HEK293 (cell line): Measurements from ENCODE around the gene PLAC1.

Source experiments
- CTCF ChIA-PET: fragments of 350-600 bp; formaldehyde crosslinking; extraction: SDS; loops from one replicate; lab custom pipeline; 2021; ENCODE audit warnings: antibody characterized with exemption; lab: Yijun Ruan, JAX
- POLR2A ChIA-PET: fragments of 300-600 bp; formaldehyde crosslinking; extraction: SDS; loops from one replicate; lab custom pipeline; 2020; ENCODE audit warnings: antibody characterized with exemption, inconsistent platforms; lab: Yijun Ruan, JAX
- H3K27ac ChIP-seq: fragments of 200-500 bp; sonication (Bioruptor generic); 2 replicates; pipeline ENCODE4 v1.5.1; 2014; ENCODE audit warnings: low read depth, low read length, control low read depth, inconsistent platforms; ENCODE audit errors: extremely low read depth
- H3K36me3 ChIP-seq, 2 experiments: fragments of 200-500 bp in 1 of 2; sonication (Bioruptor generic) in 1 of 2; 1 replicate in 1 of 2; 2 replicates in 1 of 2; pipeline ENCODE4 v1.5.1; 2014 to 2017; ENCODE audit warnings: inconsistent platforms in 2 of 2, low read length in 2 of 2; ENCODE audit not compliant: control insufficient read depth in 2 of 2, insufficient read depth in 1 of 2
- H3K4me1 ChIP-seq: fragments of 200-500 bp; sonication (Bioruptor generic); 2 replicates; pipeline ENCODE4 v1.5.1; 2014; ENCODE audit warnings: mild to moderate bottlenecking, low read length, inconsistent platforms; ENCODE audit not compliant: control insufficient read depth, insufficient read depth
- H3K4me3 ChIP-seq: 2 replicates; pipeline ENCODE4 v1.5.1; 2011; ENCODE audit warnings: low read depth, mild to moderate bottlenecking, control low read depth, low read length, moderate library complexity
- H3K9me3 ChIP-seq: fragments of 200-500 bp; sonication (Bioruptor generic); 2 replicates; pipeline ENCODE4 v1.5.1; 2014; ENCODE audit warnings: low read depth, low read length, inconsistent platforms; ENCODE audit not compliant: control insufficient read depth, insufficient read depth
- ELK4 ChIP-seq: IDR thresholded peaks from 2 replicates; pipeline ENCODE4 v1.6.1; 2011; ENCODE audit warnings: mild to moderate bottlenecking, low read depth, low read length, borderline replicate concordance
- GLIS1 ChIP-seq: fragments of 450-650 bp; formaldehyde crosslinking; IDR thresholded peaks from 2 replicates; pipeline ENCODE4 v1.5.1; 2016; ENCODE audit warnings: missing biosample characterization, missing genetic modification characterization
- KLF16 ChIP-seq: fragments of 450-650 bp; formaldehyde crosslinking; IDR thresholded peaks from 2 replicates; pipeline ENCODE4 v1.5.1; 2017; ENCODE audit warnings: missing biosample characterization, missing genetic modification characterization
- PRDM6 ChIP-seq: fragments of 450-650 bp; formaldehyde crosslinking; IDR thresholded peaks from 2 replicates; pipeline ENCODE4 v1.5.1; 2017; ENCODE audit warnings: missing biosample characterization, missing genetic modification characterization
- SP7 ChIP-seq: fragments of 450-650 bp; formaldehyde crosslinking; IDR thresholded peaks from 2 replicates; pipeline ENCODE4 v1.5.1; 2016; ENCODE audit warnings: missing biosample characterization, missing genetic modification characterization
- ZBTB20 ChIP-seq: fragments of 450-650 bp; formaldehyde crosslinking; IDR thresholded peaks from 2 replicates; pipeline ENCODE4 v1.5.1; 2016; ENCODE audit warnings: missing biosample characterization, missing genetic modification characterization
- ZNF112 ChIP-seq: fragments of 450-650 bp; formaldehyde crosslinking; IDR thresholded peaks from 2 replicates; pipeline ENCODE4 v1.5.0; 2017; ENCODE audit warnings: missing biosample characterization, missing genetic modification characterization
- ZNF16 ChIP-seq: fragments of 450-650 bp; formaldehyde crosslinking; IDR thresholded peaks from 2 replicates; pipeline ENCODE4 v1.5.1; 2016; ENCODE audit warnings: low read depth, missing biosample characterization, missing genetic modification characterization
- ZNF169 ChIP-seq: fragments of 450-650 bp; formaldehyde crosslinking; IDR thresholded peaks from 2 replicates; pipeline ENCODE4 v1.5.1; 2016; ENCODE audit warnings: missing biosample characterization, missing genetic modification characterization
- ZNF292 ChIP-seq: fragments of 450-650 bp; formaldehyde crosslinking; IDR thresholded peaks from 2 replicates; pipeline ENCODE4 v1.5.1; 2016; ENCODE audit warnings: low read depth, missing biosample characterization, missing genetic modification characterization, borderline replicate concordance
- ZNF324 ChIP-seq: fragments of 450-650 bp; formaldehyde crosslinking; IDR thresholded peaks from 2 replicates; pipeline ENCODE4 v1.5.1; 2016; ENCODE audit warnings: missing biosample characterization, missing genetic modification characterization
- ZNF350 ChIP-seq: fragments of 450-650 bp; formaldehyde crosslinking; IDR thresholded peaks from 2 replicates; pipeline ENCODE4 v1.5.0; 2017; ENCODE audit warnings: missing biosample characterization, mild to moderate bottlenecking, missing genetic modification characterization
- ZNF416 ChIP-seq: fragments of 450-650 bp; formaldehyde crosslinking; IDR thresholded peaks from 2 replicates; pipeline ENCODE4 v1.5.1; 2016; ENCODE audit warnings: missing biosample characterization, missing genetic modification characterization
- ZNF473 ChIP-seq: fragments of 450-650 bp; formaldehyde crosslinking; IDR thresholded peaks from 2 replicates; pipeline ENCODE4 v1.5.1; 2017; ENCODE audit warnings: missing biosample characterization, missing genetic modification characterization
- ZNF529 ChIP-seq: fragments of 450-650 bp; formaldehyde crosslinking; IDR thresholded peaks from 2 replicates; pipeline ENCODE4 v1.5.1; 2017; ENCODE audit warnings: missing genetic modification characterization, missing biosample characterization; ENCODE audit not compliant: insufficient replicate concordance
- ZNF555 ChIP-seq: fragments of 450-650 bp; formaldehyde crosslinking; conservative IDR thresholded peaks from 2 replicates; pipeline ENCODE4 v1.5.1; 2017; ENCODE audit warnings: missing biosample characterization, mild to moderate bottlenecking, missing genetic modification characterization, inconsistent platforms
- ZNF561 ChIP-seq: fragments of 450-650 bp; IDR thresholded peaks from 2 replicates; pipeline ENCODE4 v1.5.1; 2018; ENCODE audit warnings: missing biosample characterization, missing genetic modification characterization, borderline replicate concordance
- ZNF664 ChIP-seq: fragments of 450-650 bp; formaldehyde crosslinking; IDR thresholded peaks from 2 replicates; pipeline ENCODE4 v1.5.1; 2016; ENCODE audit warnings: missing biosample characterization, missing genetic modification characterization
- ZNF776 ChIP-seq: fragments of 450-650 bp; formaldehyde crosslinking; IDR thresholded peaks from 2 replicates; pipeline ENCODE4 v1.5.0; 2017; ENCODE audit warnings: missing biosample characterization, missing genetic modification characterization, borderline replicate concordance
- TF ChIP-seq, protein P1 (sequence below): fragments of 450-650 bp; formaldehyde crosslinking; IDR thresholded peaks from 2 replicates; pipeline ENCODE4 v1.5.1; 2016; ENCODE audit warnings: missing biosample characterization, missing genetic modification characterization
- TF ChIP-seq, protein P2 (sequence below): fragments of 450-650 bp; formaldehyde crosslinking; IDR thresholded peaks from 2 replicates; pipeline ENCODE4 v1.5.1; 2016; ENCODE audit warnings: missing biosample characterization, missing genetic modification characterization

The PLAC1 gene

DNA sequence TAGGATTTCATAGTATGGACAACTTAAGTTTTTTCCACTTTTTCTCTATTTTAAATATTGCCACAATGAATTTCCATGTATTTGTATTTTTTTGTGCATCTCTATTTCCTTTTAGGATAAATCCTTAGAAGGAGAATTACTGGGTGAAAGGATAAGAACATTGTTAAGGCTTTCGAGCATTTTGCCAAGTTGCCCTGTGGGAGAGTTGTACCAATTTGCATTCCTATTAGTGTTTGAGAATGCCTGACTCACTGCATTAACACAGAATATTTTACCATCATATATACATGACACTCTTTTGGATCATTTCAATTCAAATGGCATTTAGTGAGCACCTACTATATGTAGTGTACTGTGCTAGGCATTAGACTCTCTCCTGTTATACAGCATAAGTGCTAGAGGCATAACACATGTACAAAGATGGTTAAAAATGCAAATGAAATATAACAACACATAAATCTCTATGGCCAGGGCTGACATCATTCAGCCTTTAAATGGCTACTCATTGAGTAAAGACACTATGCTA, 57.0 kb downstream of the PLAC1 start:
- peak; percentile 83 for TF ChIP-seq ZNF664
- TF ChIP-seq ZNF416 (tag by site-specific recombination), result no peak
- TF ChIP-seq ZNF473 (tag by site-specific recombination), result no peak
- TF ChIP-seq KLF16 (tag by site-specific recombination), result no peak
- Histone ChIP-seq H3K27ac (no peak overlapping the region), H3K4me1 (no peaks in the 10 kb centered on the region), H3K4me3 (no peak overlapping the region), H3K9me3 (no peaks in the 10 kb centered on the region), H3K36me3 (no peaks in the 10 kb centered on the region)
- CTCF ChIA-PET, result interaction anchor here (1.0 kb wide), 1 partner anchor 119 kb away, joined by 3 read pairs; no protein-coding TSS in a partner anchor
- POLR2A ChIA-PET, result no interaction called here

DNA sequence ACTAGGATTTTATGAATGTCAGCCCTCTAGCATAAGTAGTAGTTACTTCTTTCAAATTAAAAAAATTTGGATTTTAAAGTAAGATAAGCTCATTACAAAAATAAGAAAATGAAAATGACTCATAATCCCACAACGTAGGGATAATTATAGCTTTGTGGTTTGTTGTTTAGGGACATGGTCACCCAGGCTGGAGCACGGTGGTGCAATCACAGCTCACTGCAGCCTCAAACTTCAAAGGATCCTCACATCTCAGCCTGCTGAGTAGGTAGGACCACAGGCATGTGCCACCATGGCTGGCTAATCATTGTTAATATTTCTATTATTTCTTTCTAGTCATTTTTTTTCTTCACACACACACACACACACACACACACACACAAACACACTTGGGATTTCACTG, 57.6 kb downstream of the PLAC1 start:
- Histone ChIP-seq H3K27ac (no peak overlapping the region), H3K4me3 (no peak overlapping the region), H3K9me3 (no peaks in the 10 kb centered on the region), H3K36me3 (no peaks in the 10 kb centered on the region), H3K4me1 (no peaks in the 10 kb centered on the region)
- CTCF ChIA-PET, result interaction anchor here (0.6 kb wide), 1 partner anchor 444 kb away, joined by 3 read pairs; no protein-coding TSS in a partner anchor
- POLR2A ChIA-PET, result no interaction called here
- peak; percentile 83 for TF ChIP-seq SP7
- TF ChIP-seq ZNF529 (tag by site-specific recombination), result no peak
- TF ChIP-seq GLIS1, result no peak
- TF ChIP-seq ZNF561 (tag by site-specific recombination), result no peak
- TF ChIP-seq, protein P1, sequence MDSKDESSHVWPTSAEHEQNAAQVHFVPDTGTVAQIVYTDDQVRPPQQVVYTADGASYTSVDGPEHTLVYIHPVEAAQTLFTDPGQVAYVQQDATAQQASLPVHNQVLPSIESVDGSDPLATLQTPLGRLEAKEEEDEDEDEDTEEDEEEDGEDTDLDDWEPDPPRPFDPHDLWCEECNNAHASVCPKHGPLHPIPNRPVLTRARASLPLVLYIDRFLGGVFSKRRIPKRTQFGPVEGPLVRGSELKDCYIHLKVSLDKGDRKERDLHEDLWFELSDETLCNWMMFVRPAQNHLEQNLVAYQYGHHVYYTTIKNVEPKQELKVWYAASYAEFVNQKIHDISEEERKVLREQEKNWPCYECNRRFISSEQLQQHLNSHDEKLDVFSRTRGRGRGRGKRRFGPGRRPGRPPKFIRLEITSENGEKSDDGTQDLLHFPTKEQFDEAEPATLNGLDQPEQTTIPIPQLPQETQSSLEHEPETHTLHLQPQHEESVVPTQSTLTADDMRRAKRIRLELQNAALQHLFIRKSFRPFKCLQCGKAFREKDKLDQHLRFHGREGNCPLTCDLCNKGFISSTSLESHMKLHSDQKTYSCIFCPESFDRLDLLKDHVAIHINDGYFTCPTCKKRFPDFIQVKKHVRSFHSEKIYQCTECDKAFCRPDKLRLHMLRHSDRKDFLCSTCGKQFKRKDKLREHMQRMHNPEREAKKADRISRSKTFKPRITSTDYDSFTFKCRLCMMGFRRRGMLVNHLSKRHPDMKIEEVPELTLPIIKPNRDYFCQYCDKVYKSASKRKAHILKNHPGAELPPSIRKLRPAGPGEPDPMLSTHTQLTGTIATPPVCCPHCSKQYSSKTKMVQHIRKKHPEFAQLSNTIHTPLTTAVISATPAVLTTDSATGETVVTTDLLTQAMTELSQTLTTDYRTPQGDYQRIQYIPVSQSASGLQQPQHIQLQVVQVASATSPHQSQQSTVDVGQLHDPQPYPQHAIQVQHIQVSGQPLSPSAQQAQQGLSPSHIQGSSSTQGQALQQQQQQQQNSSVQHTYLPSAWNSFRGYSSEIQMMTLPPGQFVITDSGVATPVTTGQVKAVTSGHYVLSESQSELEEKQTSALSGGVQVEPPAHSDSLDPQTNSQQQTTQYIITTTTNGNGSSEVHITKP (tag by site-specific recombination), result peak; percentile 79
- TF ChIP-seq ZNF16 (tag by site-specific recombination), result no peak
- TF ChIP-seq ZNF169 (tag by site-specific recombination), result no peak
- TF ChIP-seq ELK4, result no peak
- no peak for TF ChIP-seq ZNF112 (tag by site-specific recombination)
- TF ChIP-seq ZNF664, result no peak
- TF ChIP-seq ZNF350 (tag by site-specific recombination), result no peak

GRCh38 chrX:134599184-134599914, 58.9 kb downstream of the PLAC1 start:
- H3K9me3 ChIP-seq, result no peaks in the 10 kb centered on the region
- no peak overlapping the region for H3K4me3 ChIP-seq
- H3K36me3 ChIP-seq, result no peaks in the 10 kb centered on the region
- POLR2A ChIA-PET, result no interaction called here
- H3K27ac ChIP-seq, result no peak overlapping the region
- CTCF ChIA-PET, result no interaction called here
- no peaks in the 10 kb centered on the region for H3K4me1 ChIP-seq
- TF ChIP-seq PRDM6 (tag by site-specific recombination) (no peak), ZNF292 (tag by site-specific recombination) (no peak), GLIS1 (0 out of 2 replicates have a peak, but pooled peaks have one; percentile 19), ZNF324 (tag by site-specific recombination) (no peak), ZNF555 (tag by site-specific recombination) (no peak), ZNF776 (tag by site-specific recombination) (no peak), ZBTB20 (no peak)
- TF ChIP-seq, protein P2, sequence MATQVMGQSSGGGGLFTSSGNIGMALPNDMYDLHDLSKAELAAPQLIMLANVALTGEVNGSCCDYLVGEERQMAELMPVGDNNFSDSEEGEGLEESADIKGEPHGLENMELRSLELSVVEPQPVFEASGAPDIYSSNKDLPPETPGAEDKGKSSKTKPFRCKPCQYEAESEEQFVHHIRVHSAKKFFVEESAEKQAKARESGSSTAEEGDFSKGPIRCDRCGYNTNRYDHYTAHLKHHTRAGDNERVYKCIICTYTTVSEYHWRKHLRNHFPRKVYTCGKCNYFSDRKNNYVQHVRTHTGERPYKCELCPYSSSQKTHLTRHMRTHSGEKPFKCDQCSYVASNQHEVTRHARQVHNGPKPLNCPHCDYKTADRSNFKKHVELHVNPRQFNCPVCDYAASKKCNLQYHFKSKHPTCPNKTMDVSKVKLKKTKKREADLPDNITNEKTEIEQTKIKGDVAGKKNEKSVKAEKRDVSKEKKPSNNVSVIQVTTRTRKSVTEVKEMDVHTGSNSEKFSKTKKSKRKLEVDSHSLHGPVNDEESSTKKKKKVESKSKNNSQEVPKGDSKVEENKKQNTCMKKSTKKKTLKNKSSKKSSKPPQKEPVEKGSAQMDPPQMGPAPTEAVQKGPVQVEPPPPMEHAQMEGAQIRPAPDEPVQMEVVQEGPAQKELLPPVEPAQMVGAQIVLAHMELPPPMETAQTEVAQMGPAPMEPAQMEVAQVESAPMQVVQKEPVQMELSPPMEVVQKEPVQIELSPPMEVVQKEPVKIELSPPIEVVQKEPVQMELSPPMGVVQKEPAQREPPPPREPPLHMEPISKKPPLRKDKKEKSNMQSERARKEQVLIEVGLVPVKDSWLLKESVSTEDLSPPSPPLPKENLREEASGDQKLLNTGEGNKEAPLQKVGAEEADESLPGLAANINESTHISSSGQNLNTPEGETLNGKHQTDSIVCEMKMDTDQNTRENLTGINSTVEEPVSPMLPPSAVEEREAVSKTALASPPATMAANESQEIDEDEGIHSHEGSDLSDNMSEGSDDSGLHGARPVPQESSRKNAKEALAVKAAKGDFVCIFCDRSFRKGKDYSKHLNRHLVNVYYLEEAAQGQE (tag by site-specific recombination), result no peak
